ENCODE data around the gene GRAMD4. TPM values are rescaled to one million over a fixed set of nuclear protein-coding genes. Genes with fewer than 3 reads are reported as not detected.
"Not testable (repeated sequence)": the region's sequence is repeated elsewhere in the genome, so short reads cannot be mapped to it uniquely, and the experiment has no call there.

Gene GRAMD4
- total RNA-seq, 1 donor, result 11.7 TPM

GRCh38 chr22:46619240-46619829 lies 851 bp upstream of the GRAMD4 start:
- no peak for DNase-seq (ENCODE audit: low read depth)
- TF ChIP-seq CTCF (IDR thresholded peaks at IDR 0.05; ENCODE audit: insufficient read depth, low read length), result no peak
- H3K4me3 ChIP-seq (ENCODE audit: low read depth, low read length), result no peak overlapping the region

GRCh38 chr22:46620588-46621242 lies 529 bp downstream of the GRAMD4 start:
- H3K4me3 ChIP-seq (ENCODE audit: low read depth, low read length), result no peak overlapping the region
- no peak for TF ChIP-seq CTCF (IDR thresholded peaks at IDR 0.05; ENCODE audit: insufficient read depth, low read length)
- DNase-seq (ENCODE audit: low read depth), result no peak

GRCh38 chr22:46621243-46621930 lies 1.2 kb downstream of the GRAMD4 start:
- DNase-seq (ENCODE audit: low read depth); H3K4me3 ChIP-seq (ENCODE audit: low read depth, low read length): not testable (repeated sequence)

GRCh38 chr22:46622081-46622521 lies 1.9 kb downstream of the GRAMD4 start:
- no peak for TF ChIP-seq CTCF (IDR thresholded peaks at IDR 0.05; ENCODE audit: insufficient read depth, low read length)
- H3K4me3 ChIP-seq (ENCODE audit: low read depth, low read length), result no peak overlapping the region
- DNase-seq (ENCODE audit: low read depth), result no peak

GRCh38 chr22:46625113-46625842 lies 5.1 kb downstream of the GRAMD4 start:
- TF ChIP-seq CTCF (IDR thresholded peaks at IDR 0.05; ENCODE audit: insufficient read depth, low read length), result no peak
- H3K4me3 ChIP-seq (ENCODE audit: low read depth, low read length), result no peak overlapping the region
- no peak for DNase-seq (ENCODE audit: low read depth)

GRCh38 chr22:46625843-46626349 lies 5.7 kb downstream of the GRAMD4 start:
- TF ChIP-seq CTCF (IDR thresholded peaks at IDR 0.05; ENCODE audit: insufficient read depth, low read length), result no peak
- no peak overlapping the region for H3K4me3 ChIP-seq (ENCODE audit: low read depth, low read length)
- no peak for DNase-seq (ENCODE audit: low read depth)

- TF ChIP-seq CTCF (IDR thresholded peaks at IDR 0.05; ENCODE audit: insufficient read depth, low read length), result no peak
- no peak overlapping the region for H3K4me3 ChIP-seq (ENCODE audit: low read depth, low read length)
- no peak for DNase-seq (ENCODE audit: low read depth)
Observed at GRCh38 chr22:46626356-46626755, 6.2 kb downstream of the GRAMD4 start.
